Jurkat, Clone E6-1 (cell line): ENCODE measurements around the gene PRKAG2. TPM values are rescaled to one million over a fixed set of nuclear protein-coding genes. Genes with fewer than 3 reads are reported as not detected.
"Not testable (repeated sequence)": the region's sequence is repeated elsewhere in the genome, so short reads cannot be mapped to it uniquely, and the experiment has no call there.

ENCODE experiments used
- DNase-seq: peaks from one replicate; pipeline ENCODE4 v3.0.0-alpha.2; 2011; ENCODE audit warnings: low read depth, low spot score
- H3K4me3 ChIP-seq: 2 replicates; pipeline ENCODE4 v1.5.1; 2011; ENCODE audit warnings: mild to moderate bottlenecking, low read length, control low read depth, moderate library complexity
- polyA plus RNA-seq: library from polyadenylated mRNA; unstranded; fragments of >200 nt; gene quantifications from one replicate; pipeline ENCODE4 v1.2.1, GENCODE V29; 2012; ENCODE audit warnings: missing spikeins; ENCODE audit not compliant: insufficient read length, insufficient read depth

Gene PRKAG2
- 18.8 TPM for polyA plus RNA-seq

GRCh38 chr7:151876899-151877777, at the start of gene PRKAG2:
Gene PRKAG2, minus strand, starts transcription at chr7:151877115. Its CDS starts 495 bp downstream, at chr7:151876620.
- peak; percentile 36 for DNase-seq
- peak within 1 kb of the TSS; percentile 65 for H3K4me3 ChIP-seq

GRCh38 chr7:151926336-151926712, 49.4 kb upstream of the PRKAG2 start:
- no peak overlapping the region for H3K4me3 ChIP-seq
- DNase-seq, result no peak

- no peak for DNase-seq
Observed at GRCh38 chr7:151925446-151926335, 48.8 kb upstream of the PRKAG2 start.

GRCh38 chr7:151924508-151924907, 47.6 kb upstream of the PRKAG2 start:
- H3K4me3 ChIP-seq, result no peak overlapping the region
- DNase-seq, result no peak

More at GRCh38 chr7:151925446-151926335, 48.8 kb upstream of the PRKAG2 start:
- H3K4me3 ChIP-seq, result no peak overlapping the region

- no peak overlapping the region for H3K4me3 ChIP-seq
- no peak for DNase-seq
Observed at GRCh38 chr7:151924001-151924400, 47.1 kb upstream of the PRKAG2 start.

GRCh38 chr7:151923097-151923876, 46.4 kb upstream of the PRKAG2 start:
- no peak for DNase-seq

GRCh38 chr7:151921451-151921850, 44.5 kb upstream of the PRKAG2 start:
- no peak overlapping the region for H3K4me3 ChIP-seq
- DNase-seq, result no peak

More at GRCh38 chr7:151923097-151923876, 46.4 kb upstream of the PRKAG2 start:
- H3K4me3 ChIP-seq, result no peak overlapping the region

GRCh38 chr7:151920488-151920887, 43.6 kb upstream of the PRKAG2 start:
- no peak for DNase-seq
- H3K4me3 ChIP-seq, result no peak overlapping the region

GRCh38 chr7:151919595-151919994, 42.7 kb upstream of the PRKAG2 start:
- DNase-seq, result no peak
- H3K4me3 ChIP-seq, result no peak overlapping the region

GRCh38 chr7:151918510-151918843, 41.6 kb upstream of the PRKAG2 start:
- H3K4me3 ChIP-seq, result no peak overlapping the region
- DNase-seq, result no peak

- DNase-seq, result no peak
- no peak overlapping the region for H3K4me3 ChIP-seq
Observed at GRCh38 chr7:151917791-151918509, 41.0 kb upstream of the PRKAG2 start.

- no peak for DNase-seq
Observed at GRCh38 chr7:151914051-151914450, 37.1 kb upstream of the PRKAG2 start.

GRCh38 chr7:151910655-151911054, 33.7 kb upstream of the PRKAG2 start:
- DNase-seq, result peak; percentile 20
- not testable (repeated sequence) for H3K4me3 ChIP-seq

More at GRCh38 chr7:151914051-151914450, 37.1 kb upstream of the PRKAG2 start:
- H3K4me3 ChIP-seq, result no peak overlapping the region

- not testable (repeated sequence) for H3K4me3 ChIP-seq, DNase-seq
Observed at GRCh38 chr7:151907115-151907514, 30.2 kb upstream of the PRKAG2 start.

- H3K4me3 ChIP-seq, result no peak overlapping the region
- DNase-seq, result no peak
Observed at GRCh38 chr7:151905766-151906165, 28.9 kb upstream of the PRKAG2 start.

GRCh38 chr7:151905353-151905752, 28.4 kb upstream of the PRKAG2 start:
- DNase-seq, result no peak
- no peak overlapping the region for H3K4me3 ChIP-seq

GRCh38 chr7:151904270-151904669, 27.4 kb upstream of the PRKAG2 start:
- DNase-seq, result no peak
- no peak overlapping the region for H3K4me3 ChIP-seq

- H3K4me3 ChIP-seq, result no peak overlapping the region
- DNase-seq, result no peak
Observed at GRCh38 chr7:151903249-151904032, 26.5 kb upstream of the PRKAG2 start.
